Panc1 (cell line): Measurements from ENCODE around the gene ANO2.

ENCODE experiments used
- CTCF ChIP-seq: fragments of 450-650 bp; IDR thresholded peaks from 2 replicates; pipeline ENCODE4 v1.5.1; 2017; ENCODE audit warnings: mild to moderate bottlenecking
- POLR2AphosphoS5 ChIP-seq: IDR thresholded peaks from 2 replicates; pipeline ENCODE4 v1.6.1; 2012; ENCODE audit warnings: mild to moderate bottlenecking, low read depth, low read length, moderate library complexity
- REST ChIP-seq, 2 experiments: IDR thresholded peaks; 2 replicates each; pipeline ENCODE4 v1.6.1; 2011 to 2012; ENCODE audit warnings: low read depth in 2 of 2, control low read depth in 1 of 2, low read length in 1 of 2, mild to moderate bottlenecking in 1 of 2, moderate library complexity in 1 of 2; ENCODE audit not compliant: insufficient read depth in 1 of 2
- SIN3A ChIP-seq: IDR thresholded peaks from 2 replicates; pipeline ENCODE4 v1.6.1; 2012; ENCODE audit warnings: low read depth, mild to moderate bottlenecking, low read length, moderate library complexity, borderline replicate concordance; ENCODE audit not compliant: insufficient read depth

GRCh38 chr12:5578775-5579174 is 366.3 kb downstream of the ANO2 start:
- TF ChIP-seq CTCF = no peak
- TF ChIP-seq REST (IDR thresholded peaks at IDR 0.05; ENCODE audit: insufficient read depth in 1 of 2, low read depth in 2 of 2, low read length in 1 of 2) = no peak
- TF ChIP-seq SIN3A = no peak
- TF ChIP-seq POLR2AphosphoS5 = no peak
